ENCODE results near the gene STK24. TPM values are rescaled to one million over a fixed set of nuclear protein-coding genes. Genes with fewer than 3 reads are reported as not detected.

STK24 gene
- total and polyA plus RNA-seq, 10 of the 15 experiments (the other 5 are each of a cell fraction or from before 2014, with no cell fraction given): 7.5 to 115 (median 52.9) TPM

DNA sequence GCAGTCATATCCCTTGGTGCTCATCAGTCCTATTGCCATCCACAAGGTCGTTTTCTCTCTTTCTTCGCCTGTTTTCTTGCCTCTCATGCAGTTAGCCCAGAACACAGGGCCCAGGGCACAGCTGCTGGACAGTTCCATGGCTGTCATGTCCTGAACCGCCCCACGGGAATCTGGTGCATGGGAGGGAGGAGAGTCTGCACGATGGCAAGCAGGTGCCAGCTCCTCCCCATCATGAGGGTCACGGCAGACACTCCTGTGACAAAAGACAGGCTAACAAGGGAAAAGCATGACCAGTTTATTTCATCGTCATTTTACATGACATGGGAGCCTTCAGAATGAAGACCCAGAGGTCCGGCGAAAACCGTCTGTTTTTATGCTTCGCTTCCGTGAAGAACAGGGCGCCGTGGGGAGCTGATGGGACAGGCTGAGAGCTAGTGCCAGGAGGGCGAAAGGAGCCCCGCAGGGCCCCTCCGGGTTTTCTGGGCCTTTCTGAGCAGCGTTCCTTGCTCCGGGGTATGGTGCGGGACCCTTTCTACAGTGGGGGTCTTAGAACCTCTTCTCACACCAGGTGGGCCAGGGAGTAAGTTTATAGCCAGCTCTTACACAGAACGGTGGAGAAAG, 135.7 kb downstream of the STK24 start:
- BruUV-seq (replicated peaks): no TSS peak
- Histone ChIP-seq H3K27ac (ENCODE audit: control insufficient read depth, insufficient read depth) (no peak overlapping the region), H3K4me2 (ENCODE audit: control insufficient read depth, insufficient read depth) (no peak overlapping the region), H3K36me3 (ENCODE audit: control insufficient read depth in 2 of 2, insufficient read depth in 2 of 2, low read length in 1 of 2) (no peaks in the 10 kb centered on the region), H2AFZ (ENCODE audit: control insufficient read depth, low read depth, low read length) (no peak overlapping the region), H3K4me1 (ENCODE audit: control insufficient read depth, insufficient read depth, low read length) (peaks cover 6% of the 10 kb centered on the region), H3K4me3 (no peak overlapping the region), H3K9me3 (replicated peaks; ENCODE audit: control insufficient read depth, insufficient read depth, low read length) (no peaks in the 10 kb centered on the region), H3K27me3 (replicated peaks in 1 of 2; ENCODE audit: control insufficient read depth in 2 of 2, insufficient read depth in 2 of 2, low read length in 1 of 2) (no peaks in the 10 kb centered on the region), H3K79me2 (ENCODE audit: control insufficient read depth, insufficient read depth, low read length) (no peaks in the 10 kb centered on the region), H3K9ac (ENCODE audit: control insufficient read depth, insufficient read depth, low read length) (no peak overlapping the region), H4K20me1 (ENCODE audit: control insufficient read depth, insufficient read depth) (no peaks in the 10 kb centered on the region)
- ATAC-seq (no peak), DNase-seq (ENCODE audit: low read depth, low spot score) (no peak), FAIRE-seq (no peak)
- in situ Hi-C loops (cut with MboI) (loop anchor here (10.0 kb wide), 2 partner anchors 404 to 586 kb away; no protein-coding TSS in a partner anchor), intact Hi-C loops (cut with micrococcal nuclease; ENCODE audit: unreplicated experiment) (no loop called here)
- 52% methylated on average over 21 of the region's 21 CpGs for WGBS (ENCODE audit: insufficient coverage, insufficient replicate concordance, low lambda C conversion rate, missing lambda C conversion rate)
- RAD21 ChIA-PET (ENCODE audit: unreplicated experiment): interaction anchor here (0.5 to 1.3 kb wide), 3 partner anchors 87 to 211 kb away, joined by 3 to 4 read pairs (median 3); no protein-coding TSS in a partner anchor
- CTCF ChIA-PET: interaction anchor here (1.4 to 9.1 kb wide), 3 partner anchors 212 to 232 kb away, joined by 3 to 135 read pairs (median 3); no protein-coding TSS in a partner anchor
- TF ChIP-seq GATAD2B (conservative IDR thresholded peaks at IDR 0.05; ENCODE audit: low read depth) (no peak), YBX1 (IDR thresholded peaks at IDR 0.05) (no peak), RUNX3 (IDR thresholded peaks at IDR 0.05; ENCODE audit: low read length) (no peak), ESRRA (IDR thresholded peaks at IDR 0.05; ENCODE audit: low read length) (no peak), PML (IDR thresholded peaks at IDR 0.05; ENCODE audit: low read length) (no peak)
- TF ChIP-seq, protein P1, sequence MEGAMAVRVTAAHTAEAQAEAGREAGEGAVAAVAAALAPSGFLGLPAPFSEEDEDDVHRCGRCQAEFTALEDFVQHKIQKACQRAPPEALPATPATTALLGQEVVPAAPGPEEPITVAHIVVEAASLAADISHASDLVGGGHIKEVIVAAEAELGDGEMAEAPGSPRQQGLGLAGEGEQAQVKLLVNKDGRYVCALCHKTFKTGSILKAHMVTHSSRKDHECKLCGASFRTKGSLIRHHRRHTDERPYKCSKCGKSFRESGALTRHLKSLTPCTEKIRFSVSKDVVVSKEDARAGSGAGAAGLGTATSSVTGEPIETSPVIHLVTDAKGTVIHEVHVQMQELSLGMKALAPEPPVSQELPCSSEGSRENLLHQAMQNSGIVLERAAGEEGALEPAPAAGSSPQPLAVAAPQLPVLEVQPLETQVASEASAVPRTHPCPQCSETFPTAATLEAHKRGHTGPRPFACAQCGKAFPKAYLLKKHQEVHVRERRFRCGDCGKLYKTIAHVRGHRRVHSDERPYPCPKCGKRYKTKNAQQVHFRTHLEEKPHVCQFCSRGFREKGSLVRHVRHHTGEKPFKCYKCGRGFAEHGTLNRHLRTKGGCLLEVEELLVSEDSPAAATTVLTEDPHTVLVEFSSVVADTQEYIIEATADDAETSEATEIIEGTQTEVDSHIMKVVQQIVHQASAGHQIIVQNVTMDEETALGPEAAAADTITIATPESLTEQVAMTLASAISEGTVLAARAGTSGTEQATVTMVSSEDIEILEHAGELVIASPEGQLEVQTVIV (IDR thresholded peaks at IDR 0.05; ENCODE audit: borderline replicate concordance, partially characterized antibody): no peak
- POLR2A ChIA-PET: no interaction called here
- SMC1A ChIA-PET (ENCODE audit: uncharacterized antibody, unreplicated experiment): interaction anchor here (2.0 kb wide), 1 partner anchor 212 kb away, joined by 5 read pairs; no protein-coding TSS in a partner anchor
